Hepatocyte (in vitro differentiated cells): ENCODE measurements around the gene DNAJC30. TPM values are rescaled to one million over a fixed set of nuclear protein-coding genes. Genes with fewer than 3 reads are reported as not detected.

Experiments
- DNase-seq: peaks from one replicate; pipeline ENCODE4 v3.0.0-alpha.2; 2016; ENCODE audit warnings: low spot score
- H2AFZ ChIP-seq: fragments of 200-600 bp; sonication (generic); 2 replicates; pipeline ENCODE4 v1.6.0; 2016; ENCODE audit warnings: antibody characterized with exemption, mild to moderate bottlenecking
- H3K27ac ChIP-seq: fragments of 200-600 bp; sonication (generic); 2 replicates; pipeline ENCODE4 v1.5.1; 2016; ENCODE audit warnings: mild to moderate bottlenecking
- H3K27me3 ChIP-seq: fragments of 200-600 bp; sonication (generic); 2 replicates; pipeline ENCODE4 v1.6.1; 2016
- H3K36me3 ChIP-seq: fragments of 200-600 bp; sonication (generic); replicated peaks from 2 replicates; pipeline ENCODE4 v1.5.1; 2016; ENCODE audit warnings: low read depth; ENCODE audit not compliant: insufficient read depth
- H3K4me1 ChIP-seq: fragments of 200-600 bp; sonication (generic); 2 replicates; pipeline ENCODE4 v1.5.1; 2016; ENCODE audit warnings: mild to moderate bottlenecking, moderate library complexity; ENCODE audit not compliant: insufficient read depth
- H3K4me2 ChIP-seq: fragments of 200-600 bp; sonication (generic); 2 replicates; pipeline ENCODE4 v1.6.0; 2016
- H3K4me3 ChIP-seq: fragments of 200-600 bp; sonication (generic); 2 replicates; pipeline ENCODE4 v1.5.1; 2016; ENCODE audit warnings: mild to moderate bottlenecking
- H3K79me2 ChIP-seq: fragments of 200-600 bp; sonication (generic); 2 replicates; pipeline ENCODE4 v1.6.0; 2017; ENCODE audit warnings: mild to moderate bottlenecking
- H3K9me2 ChIP-seq: fragments of 200-600 bp; sonication (generic); replicated peaks from 2 replicates; pipeline ENCODE4 v1.6.0; 2017; ENCODE audit warnings: mild to moderate bottlenecking; ENCODE audit not compliant: insufficient read depth
- H3K9me3 ChIP-seq: fragments of 200-600 bp; sonication (generic); 2 replicates; pipeline ENCODE4 v1.5.1; 2016; ENCODE audit warnings: low read depth, mild to moderate bottlenecking
- H4K20me1 ChIP-seq: fragments of 200-600 bp; sonication (generic); 2 replicates; pipeline ENCODE4 v1.6.0; 2016; ENCODE audit warnings: mild to moderate bottlenecking; ENCODE audit not compliant: insufficient read depth, poor library complexity, severe bottlenecking
- EZH2 ChIP-seq: fragments of 200-600 bp; sonication (generic); IDR thresholded peaks from 2 replicates; pipeline ENCODE4 v1.6.1; 2016; ENCODE audit warnings: antibody characterized with exemption, mild to moderate bottlenecking, borderline replicate concordance
- EZH2phosphoT487 ChIP-seq: fragments of 200-600 bp; sonication (generic); IDR thresholded peaks from one replicate; pipeline ENCODE4 v1.6.1; 2018; ENCODE audit warnings: antibody characterized with exemption, mild to moderate bottlenecking, low read depth, moderate library complexity; ENCODE audit not compliant: unreplicated experiment, severe bottlenecking
- WGBS: methylation state at CpG from one replicate; pipeline ENCODE4 v1.1.6; 2016; ENCODE audit warnings: low lambda C conversion rate; ENCODE audit errors: missing lambda C conversion rate; 5-methylcytosine and 5-hydroxymethylcytosine counted together
- microRNA counts: library from miRNA; unstranded; fragments of <30 nt; microRNA quantifications from one replicate; lab custom pipeline; 2017
- microRNA-seq: library from miRNA; unstranded; fragments of <30 nt; microRNA quantifications from one replicate; pipeline ENCODE4, GENCODE V29; 2017
- polyA plus RNA-seq: library from polyadenylated mRNA; unstranded; fragments of >200 nt; fragmentation: Nextera tagmentation; extraction: Ambion mirVana; gene quantifications from 2 replicates; pipeline ENCODE4 v1.2.1, GENCODE V29; 2016
- small RNA-seq: library from RNA; depleted of rRNA; stranded (forward); fragments of <200 nt; gene quantifications from one replicate; pipeline ENCODE3, GENCODE V24; 2014
- total RNA-seq: library from RNA; depleted of rRNA; stranded (reverse); fragments of >200 nt; gene quantifications from 2 replicates; pipeline ENCODE4 v1.2.3, GENCODE V29; 2014
- TF ChIP-seq, protein P1 (sequence below): fragments of 200-600 bp; sonication (generic); IDR thresholded peaks from 2 replicates; pipeline ENCODE4 v1.5.1; 2016; ENCODE audit warnings: antibody characterized with exemption, mild to moderate bottlenecking; ENCODE audit not compliant: poor library complexity

Gene DNAJC30
- total and polyA plus RNA-seq, 2 experiments from 2014 or later, result 3.0 to 13.9 TPM

GRCh38 chr7:73633844-73634243 is 49.4 kb downstream of the DNAJC30 start:
- Histone ChIP-seq H3K27ac (no peak overlapping the region), H3K36me3 (no peaks in the 10 kb centered on the region), H3K9me2 (no peaks in the 10 kb centered on the region), H4K20me1 (no peaks in the 10 kb centered on the region), H3K27me3 (no peaks in the 10 kb centered on the region), H3K4me2 (no peak overlapping the region), H3K79me2 (no peaks in the 10 kb centered on the region), H2AFZ (no peak overlapping the region), H3K4me1 (no peaks in the 10 kb centered on the region), H3K4me3 (no peak overlapping the region), H3K9me3 (no peaks in the 10 kb centered on the region)
- 88% methylated on average over 8 of the region's 8 CpGs for WGBS
- no peak for TF ChIP-seq EZH2
- TF ChIP-seq, protein P1, sequence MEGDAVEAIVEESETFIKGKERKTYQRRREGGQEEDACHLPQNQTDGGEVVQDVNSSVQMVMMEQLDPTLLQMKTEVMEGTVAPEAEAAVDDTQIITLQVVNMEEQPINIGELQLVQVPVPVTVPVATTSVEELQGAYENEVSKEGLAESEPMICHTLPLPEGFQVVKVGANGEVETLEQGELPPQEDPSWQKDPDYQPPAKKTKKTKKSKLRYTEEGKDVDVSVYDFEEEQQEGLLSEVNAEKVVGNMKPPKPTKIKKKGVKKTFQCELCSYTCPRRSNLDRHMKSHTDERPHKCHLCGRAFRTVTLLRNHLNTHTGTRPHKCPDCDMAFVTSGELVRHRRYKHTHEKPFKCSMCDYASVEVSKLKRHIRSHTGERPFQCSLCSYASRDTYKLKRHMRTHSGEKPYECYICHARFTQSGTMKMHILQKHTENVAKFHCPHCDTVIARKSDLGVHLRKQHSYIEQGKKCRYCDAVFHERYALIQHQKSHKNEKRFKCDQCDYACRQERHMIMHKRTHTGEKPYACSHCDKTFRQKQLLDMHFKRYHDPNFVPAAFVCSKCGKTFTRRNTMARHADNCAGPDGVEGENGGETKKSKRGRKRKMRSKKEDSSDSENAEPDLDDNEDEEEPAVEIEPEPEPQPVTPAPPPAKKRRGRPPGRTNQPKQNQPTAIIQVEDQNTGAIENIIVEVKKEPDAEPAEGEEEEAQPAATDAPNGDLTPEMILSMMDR, result no peak
- TF ChIP-seq EZH2phosphoT487, result no peak
- no peak for DNase-seq

DNA sequence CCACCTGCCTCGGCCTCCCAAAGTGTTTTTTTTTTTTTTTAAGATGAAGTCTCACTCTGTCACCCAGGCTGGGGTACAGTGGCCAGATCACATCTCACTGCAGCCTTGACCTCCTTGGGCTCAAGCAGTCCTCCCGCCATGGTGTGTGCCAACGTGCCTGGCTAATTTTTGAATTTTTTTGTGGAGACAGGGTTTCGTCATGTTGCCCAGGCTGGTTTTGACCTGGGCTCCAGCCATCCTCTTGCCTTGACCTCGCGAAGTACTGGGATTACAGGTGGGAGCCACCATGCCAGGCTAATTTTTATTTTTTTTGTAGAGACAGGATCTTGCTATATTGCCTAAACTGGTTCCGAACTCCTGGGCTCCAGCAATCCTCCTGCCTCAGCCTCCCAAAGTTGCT is 49.9 kb downstream of the DNAJC30 start:
- 94% methylated on average over 7 of the region's 7 CpGs for WGBS
- TF ChIP-seq, protein P1, result no peak
- TF ChIP-seq EZH2 (no peak), EZH2phosphoT487 (no peak)
- no peak for DNase-seq
- Histone ChIP-seq H3K4me1 (no peaks in the 10 kb centered on the region), H3K9me2 (no peaks in the 10 kb centered on the region), H3K4me3 (no peak overlapping the region), H2AFZ (no peak overlapping the region), H3K27me3 (peaks cover 5% of the 10 kb centered on the region), H3K79me2 (no peaks in the 10 kb centered on the region), H3K36me3 (no peaks in the 10 kb centered on the region), H3K4me2 (no peak overlapping the region), H3K27ac (no peak overlapping the region), H4K20me1 (no peaks in the 10 kb centered on the region), H3K9me3 (no peaks in the 10 kb centered on the region)

- H3K4me1 ChIP-seq, result no peaks in the 10 kb centered on the region
- no peak for DNase-seq
- peaks cover 12% of the 10 kb centered on the region for H3K27me3 ChIP-seq
- H3K79me2 ChIP-seq, result no peaks in the 10 kb centered on the region
- TF ChIP-seq EZH2phosphoT487 (no peak), EZH2 (no peak)
- TF ChIP-seq, protein P1, result no peak
- WGBS, result 44% methylated on average over 1 of the region's 1 CpG
- H2AFZ ChIP-seq, result no peak overlapping the region
- H3K9me3 ChIP-seq, result no peaks in the 10 kb centered on the region
- H3K27ac ChIP-seq, result no peak overlapping the region
- H3K36me3 ChIP-seq, result no peaks in the 10 kb centered on the region
- H3K4me2 ChIP-seq, result no peak overlapping the region
- H3K4me3 ChIP-seq, result no peak overlapping the region
- no peaks in the 10 kb centered on the region for H4K20me1 ChIP-seq
- H3K9me2 ChIP-seq, result no peaks in the 10 kb centered on the region
Observed at GRCh38 chr7:73631558-73631957, 51.7 kb downstream of the DNAJC30 start.

MicroRNAs within 50 kb of the gene (microRNA counts, 767-probe panel; counts per million panel counts)
- microRNA hsa-miR-4284 (lab: Ali Mortazavi, UCI), result not detected

Small RNA genes within 50 kb of the gene (microRNA-seq; reads per million reads assigned to microRNA genes)
- gene MIR4284, result not detected

Small RNA genes within 50 kb of the gene (small RNA-seq; reads per million reads assigned to genes)
- gene MIR4284 (not detected), gene RN7SL265P (not detected)

Other genes with a start within 250 kb of the DNAJC30 start
- 0.70 and 1.2 TPM in 2 replicates for gene FZD9, start 249.7 kb downstream of the DNAJC30 start, total RNA-seq
- 2.5 and 2.8 TPM in 2 replicates for gene FZD9, start 249.7 kb downstream of the DNAJC30 start, polyA plus RNA-seq
- 40.7 and 44.7 TPM in 2 replicates for gene BAZ1B, start 161.2 kb downstream of the DNAJC30 start, total RNA-seq
- gene BAZ1B, start 161.2 kb downstream of the DNAJC30 start, polyA plus RNA-seq, result 16.7 TPM in 2 replicates
- 34.5 and 44.7 TPM in 2 replicates for gene BCL7B, start 125.8 kb downstream of the DNAJC30 start, total RNA-seq
- 54.0 and 60.3 TPM in 2 replicates for gene BCL7B, start 125.8 kb downstream of the DNAJC30 start, polyA plus RNA-seq
- gene TBL2, start 104.9 kb downstream of the DNAJC30 start, total RNA-seq, result 72.8 and 73.6 TPM in 2 replicates
- 55.5 and 62.1 TPM in 2 replicates for gene TBL2, start 104.9 kb downstream of the DNAJC30 start, polyA plus RNA-seq
- 20.9 and 21.7 TPM in 2 replicates for gene MLXIPL, start 58.9 kb downstream of the DNAJC30 start, total RNA-seq
- 45.5 and 46.7 TPM in 2 replicates for gene MLXIPL, start 58.9 kb downstream of the DNAJC30 start, polyA plus RNA-seq
- 4.3 and 5.6 TPM in 2 replicates for gene VPS37D, start 15.6 kb downstream of the DNAJC30 start, total RNA-seq
- 7.5 and 9.5 TPM in 2 replicates for gene VPS37D, start 15.6 kb downstream of the DNAJC30 start, polyA plus RNA-seq
- gene BUD23, start 144 bp upstream of the DNAJC30 start, total RNA-seq, result 35.9 and 44.3 TPM in 2 replicates
- 112 and 131 TPM in 2 replicates for gene BUD23, start 144 bp upstream of the DNAJC30 start, polyA plus RNA-seq
- 22.8 and 23.7 TPM in 2 replicates for gene STX1A, start 36.2 kb upstream of the DNAJC30 start, total RNA-seq
- gene STX1A, start 36.2 kb upstream of the DNAJC30 start, polyA plus RNA-seq, result 27.1 and 39.2 TPM in 2 replicates
- gene ABHD11, start 55.3 kb upstream of the DNAJC30 start, total RNA-seq, result 30.7 and 33.0 TPM in 2 replicates
- 90.9 and 110 TPM in 2 replicates for gene ABHD11, start 55.3 kb upstream of the DNAJC30 start, polyA plus RNA-seq
- 53.7 and 60.7 TPM in 2 replicates for gene CLDN3, start 86.8 kb upstream of the DNAJC30 start, total RNA-seq
- 125 and 142 TPM in 2 replicates for gene CLDN3, start 86.8 kb upstream of the DNAJC30 start, polyA plus RNA-seq
- gene CLDN4, start 147.5 kb upstream of the DNAJC30 start, total RNA-seq, result 532 and 570 TPM in 2 replicates
- 880 and 909 TPM in 2 replicates for gene CLDN4, start 147.5 kb upstream of the DNAJC30 start, polyA plus RNA-seq
- 1.6 and 2.6 TPM in 2 replicates for gene METTL27, start 159.1 kb upstream of the DNAJC30 start, total RNA-seq
- gene METTL27, start 159.1 kb upstream of the DNAJC30 start, polyA plus RNA-seq, result 6.5 and 11.4 TPM in 2 replicates
- 1.1 TPM in 1 of 2 replicates, not detected in the other for gene TMEM270, start 177.7 kb upstream of the DNAJC30 start, total RNA-seq
- 0.30 and 0.47 TPM in 2 replicates for gene TMEM270, start 177.7 kb upstream of the DNAJC30 start, polyA plus RNA-seq